Astrocyte (in vitro differentiated cells and primary cell): ENCODE measurements around the gene MEGF11. TPM values are rescaled to one million over a fixed set of nuclear protein-coding genes. Genes with fewer than 3 reads are reported as not detected.

ENCODE experiments used
- DNase-seq: peaks from one replicate; pipeline ENCODE4 v3.0.0-alpha.2; 2010; ENCODE audit warnings: low read depth
- FAIRE-seq: peaks from 2 replicates; lab custom pipeline; 2011; peaks lifted over from hg19 to GRCh38; lab: Jason Lieb, UNC
- H2AFZ ChIP-seq: 2 replicates; pipeline ENCODE4 v1.6.0; 2012; ENCODE audit warnings: low read depth, low read length, inconsistent platforms
- H3K27ac ChIP-seq: 2 replicates; pipeline ENCODE4 v1.5.1; 2011; ENCODE audit warnings: low read depth, low read length, inconsistent platforms
- H3K27me3 ChIP-seq: 2 replicates; pipeline ENCODE4 v1.6.0; 2011; ENCODE audit warnings: low read length, inconsistent platforms; ENCODE audit not compliant: insufficient read depth
- H3K36me3 ChIP-seq: 2 replicates; pipeline ENCODE4 v1.5.1; 2011; ENCODE audit warnings: low read length, inconsistent platforms; ENCODE audit not compliant: insufficient read depth
- H3K4me1 ChIP-seq: 2 replicates; pipeline ENCODE4 v1.5.1; 2011; ENCODE audit warnings: low read length, inconsistent platforms; ENCODE audit not compliant: insufficient read depth
- H3K4me2 ChIP-seq: 2 replicates; pipeline ENCODE4 v1.6.0; 2012; ENCODE audit warnings: low read length, inconsistent platforms
- H3K4me3 ChIP-seq: 2 replicates; pipeline ENCODE4 v1.5.1; 2011; ENCODE audit warnings: low read depth, mild to moderate bottlenecking, low read length, inconsistent platforms; ENCODE audit not compliant: insufficient read depth
- H3K79me2 ChIP-seq: 2 replicates; pipeline ENCODE4 v1.6.0; 2012; ENCODE audit warnings: mild to moderate bottlenecking, low read length, inconsistent platforms; ENCODE audit not compliant: insufficient read depth
- H3K9ac ChIP-seq: 2 replicates; pipeline ENCODE4 v1.6.0; 2012; ENCODE audit warnings: mild to moderate bottlenecking, low read length, inconsistent platforms
- H3K9me3 ChIP-seq: 2 replicates; pipeline ENCODE4 v1.5.1; 2012; ENCODE audit warnings: low read depth, mild to moderate bottlenecking, low read length, inconsistent platforms; ENCODE audit not compliant: insufficient read depth
- H4K20me1 ChIP-seq: 2 replicates; pipeline ENCODE4 v1.6.0; 2012; ENCODE audit warnings: low read length, inconsistent platforms; ENCODE audit not compliant: insufficient read depth
- H3K27ac Mint-ChIP-seq: one replicate; pipeline ENCODE4 v1.8.0; 2021; ENCODE audit warnings: mild to moderate bottlenecking, mixed read lengths; ENCODE audit not compliant: unreplicated experiment
- H3K27me3 Mint-ChIP-seq: one replicate; pipeline ENCODE4 v1.8.0; 2021; ENCODE audit warnings: low read depth, mixed read lengths; ENCODE audit not compliant: unreplicated experiment
- H3K36me3 Mint-ChIP-seq: one replicate; pipeline ENCODE4 v1.8.0; 2021; ENCODE audit warnings: low read depth, mixed read lengths; ENCODE audit not compliant: unreplicated experiment
- H3K4me1 Mint-ChIP-seq: one replicate; pipeline ENCODE4 v1.8.0; 2021; ENCODE audit warnings: low read depth, mixed read lengths; ENCODE audit not compliant: unreplicated experiment
- H3K4me3 Mint-ChIP-seq: one replicate; pipeline ENCODE4 v1.8.0; 2021; ENCODE audit warnings: mild to moderate bottlenecking, moderate library complexity, mixed read lengths; ENCODE audit not compliant: unreplicated experiment
- H3K9me3 Mint-ChIP-seq: one replicate; pipeline ENCODE4 v1.8.0; 2021; ENCODE audit warnings: mild to moderate bottlenecking, mixed read lengths; ENCODE audit not compliant: unreplicated experiment
- CTCF ChIP-seq: IDR thresholded peaks from 2 replicates; pipeline ENCODE4 v1.5.1; 2011; ENCODE audit warnings: low read depth, mild to moderate bottlenecking, inconsistent platforms, low read length, moderate library complexity; ENCODE audit not compliant: insufficient read depth
- EZH2 ChIP-seq: IDR thresholded peaks from 2 replicates; pipeline ENCODE4 v1.6.1; 2012; ENCODE audit warnings: mild to moderate bottlenecking, low read length, inconsistent platforms; ENCODE audit not compliant: insufficient read depth
- total RNA-seq: library from RNA; stranded (reverse); gene quantifications from 2 replicates; pipeline ENCODE4 v1.2.1, GENCODE V29; 2021

MEGF11 gene
- total RNA-seq, 1 donor from 2014 or later, result 0.16 TPM

GRCh38 chr15:66039117-66039871, 214.3 kb downstream of the MEGF11 start:
- Mint-ChIP-seq H3K4me3 (no peak overlapping the region), H3K9me3 (no peaks in the 10 kb centered on the region), H3K27me3 (peaks cover 68% of the 10 kb centered on the region), H3K36me3 (no peaks in the 10 kb centered on the region), H3K27ac (no peak overlapping the region), H3K4me1 (peaks cover 5% of the 10 kb centered on the region)
- Histone ChIP-seq H3K36me3 (no peaks in the 10 kb centered on the region), H3K4me3 (no peak overlapping the region), H3K9me3 (no peaks in the 10 kb centered on the region), H3K27me3 (peaks cover 45% of the 10 kb centered on the region), H3K4me1 (no peaks in the 10 kb centered on the region), H3K27ac (no peak overlapping the region), H3K4me2 (no peak overlapping the region), H3K79me2 (no peaks in the 10 kb centered on the region), H3K9ac (no peak overlapping the region), H4K20me1 (no peaks in the 10 kb centered on the region), H2AFZ (no peak overlapping the region)
- FAIRE-seq, result no peak
- DNase-seq, result no peak
- TF ChIP-seq EZH2 (no peak), CTCF (no peak)

GRCh38 chr15:66038387-66039116, 215.0 kb downstream of the MEGF11 start:
- Histone ChIP-seq H3K4me2 (no peak overlapping the region), H3K27me3 (peaks cover 45% of the 10 kb centered on the region), H3K9me3 (no peaks in the 10 kb centered on the region), H3K79me2 (no peaks in the 10 kb centered on the region), H3K4me3 (no peak overlapping the region), H4K20me1 (no peaks in the 10 kb centered on the region), H3K4me1 (no peaks in the 10 kb centered on the region), H2AFZ (no peak overlapping the region), H3K27ac (no peak overlapping the region), H3K36me3 (no peaks in the 10 kb centered on the region), H3K9ac (no peak overlapping the region)
- Mint-ChIP-seq H3K36me3 (no peaks in the 10 kb centered on the region), H3K4me3 (no peak overlapping the region), H3K27me3 (peaks cover 64% of the 10 kb centered on the region), H3K4me1 (peaks cover 5% of the 10 kb centered on the region), H3K9me3 (peaks cover 2% of the 10 kb centered on the region), H3K27ac (no peak overlapping the region)
- DNase-seq, result no peak
- TF ChIP-seq EZH2 (no peak), CTCF (no peak)
- FAIRE-seq, result no peak
